Neural progenitor cell (in vitro differentiated cells): ENCODE measurements around the gene CDKN1A. TPM values are rescaled to one million over a fixed set of nuclear protein-coding genes. Genes with fewer than 3 reads are reported as not detected.

ENCODE experiments used
- DNase-seq: peaks from one replicate; pipeline ENCODE4 v3.0.0-alpha.2; 2016; ENCODE audit warnings: low spot score
- H2AFZ ChIP-seq: fragments of 200-600 bp; sonication (generic); replicated peaks from 2 replicates; pipeline ENCODE4 v1.6.1; 2016; ENCODE audit warnings: antibody characterized with exemption
- H3F3A ChIP-seq: fragments of 200-600 bp; sonication (generic); 2 replicates; pipeline ENCODE4 v1.6.1; 2016; ENCODE audit warnings: antibody characterized with exemption, low read depth
- H3K27ac ChIP-seq: fragments of 200-600 bp; sonication (generic); 2 replicates; pipeline ENCODE4 v1.5.1; 2016; ENCODE audit warnings: mild to moderate bottlenecking
- H3K27me3 ChIP-seq: fragments of 200-600 bp; sonication (generic); 2 replicates; pipeline ENCODE4 v1.6.1; 2016; ENCODE audit warnings: mild to moderate bottlenecking, moderate library complexity
- H3K36me3 ChIP-seq: fragments of 200-600 bp; sonication (generic); 2 replicates; pipeline ENCODE4 v1.5.1; 2016
- H3K4me1 ChIP-seq: fragments of 200-600 bp; sonication (generic); 2 replicates; pipeline ENCODE4 v1.6.1; 2016; ENCODE audit warnings: mixed run types
- H3K4me2 ChIP-seq: fragments of 200-600 bp; sonication (generic); 2 replicates; pipeline ENCODE4 v1.6.1; 2016
- H3K4me3 ChIP-seq: fragments of 200-600 bp; sonication (generic); 2 replicates; pipeline ENCODE4 v1.5.1; 2016
- H3K79me2 ChIP-seq: fragments of 200-600 bp; sonication (generic); 2 replicates; pipeline ENCODE4 v1.6.1; 2016; ENCODE audit warnings: low read depth
- H3K9ac ChIP-seq: fragments of 200-600 bp; sonication (generic); 2 replicates; pipeline ENCODE4 v1.6.1; 2016
- H3K9me3 ChIP-seq: fragments of 200-600 bp; sonication (generic); 2 replicates; pipeline ENCODE4 v1.5.1; 2016; ENCODE audit warnings: low read depth
- H4K20me1 ChIP-seq: fragments of 200-600 bp; sonication (generic); 2 replicates; pipeline ENCODE4 v1.6.1; 2016; ENCODE audit warnings: low read depth
- H3K27ac Mint-ChIP-seq: 3 replicates; pipeline ENCODE4 v1.8.0; 2021; ENCODE audit warnings: mixed read lengths
- H3K27me3 Mint-ChIP-seq: 2 replicates; pipeline ENCODE4 v1.8.0; 2022; ENCODE audit warnings: low read depth, mild to moderate bottlenecking, inconsistent platforms, moderate library complexity, mixed read lengths; ENCODE audit not compliant: insufficient read depth
- H3K36me3 Mint-ChIP-seq: 3 replicates; pipeline ENCODE4 v1.8.0; 2021; ENCODE audit warnings: mixed read lengths
- H3K4me1 Mint-ChIP-seq: 3 replicates; pipeline ENCODE4 v1.8.0; 2021; ENCODE audit warnings: mixed read lengths
- H3K4me3 Mint-ChIP-seq: 3 replicates; pipeline ENCODE4 v1.8.0; 2021; ENCODE audit warnings: mild to moderate bottlenecking, moderate library complexity, mixed read lengths
- H3K9me3 Mint-ChIP-seq: 3 replicates; pipeline ENCODE4 v1.8.0; 2020; ENCODE audit warnings: mixed read lengths
- EZH2 ChIP-seq: fragments of 200-600 bp; sonication (generic); IDR thresholded peaks from 2 replicates; pipeline ENCODE4 v1.6.1; 2017; ENCODE audit warnings: antibody characterized with exemption, mild to moderate bottlenecking, moderate library complexity
- EZH2phosphoT487 ChIP-seq: fragments of 200-600 bp; sonication (generic); IDR thresholded peaks from 2 replicates; pipeline ENCODE4 v1.6.1; 2017; ENCODE audit warnings: antibody characterized with exemption
- total RNA-seq: library from RNA; depleted of rRNA; stranded (reverse); fragments of >200 nt; gene quantifications from 2 replicates; pipeline ENCODE4 v1.2.3, GENCODE V29; 2015; ENCODE audit warnings: low replicate concordance
- TF ChIP-seq, protein P1 (sequence below): fragments of 200-600 bp; sonication (generic); IDR thresholded peaks from 2 replicates; pipeline ENCODE4 v1.5.1; 2017; ENCODE audit warnings: antibody characterized with exemption, mild to moderate bottlenecking

The CDKN1A gene
- total RNA-seq, 1 donor from 2014 or later = 7.0 TPM

DNA sequence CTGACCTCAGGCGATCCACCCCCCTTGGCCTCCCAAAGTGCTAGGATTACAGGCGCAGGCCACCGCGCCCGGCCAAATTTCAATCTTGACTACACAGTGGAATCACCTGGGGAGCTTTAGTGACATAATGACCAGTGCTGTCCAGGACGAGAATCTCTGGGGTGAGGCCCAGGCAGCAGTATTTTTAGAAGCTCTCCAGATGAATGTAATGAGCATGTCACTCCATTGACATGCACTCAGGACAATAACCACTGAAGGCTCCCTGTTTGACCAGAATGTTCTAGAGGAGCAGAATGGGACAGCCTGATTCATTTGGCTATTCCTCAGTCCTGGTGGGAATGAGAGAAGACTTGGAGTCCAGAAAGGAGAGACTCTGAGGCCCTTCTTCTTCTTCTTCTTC is 45.1 kb upstream of the CDKN1A start:
- H3K4me1 ChIP-seq = no peaks in the 10 kb centered on the region
- Mint-ChIP-seq H3K4me3 (no peak overlapping the region), H3K9me3 (no peaks in the 10 kb centered on the region), H3K4me1 (peaks cover 32% of the 10 kb centered on the region), H3K27me3 (peaks cover 5% of the 10 kb centered on the region), H3K27ac (no peak overlapping the region), H3K36me3 (no peaks in the 10 kb centered on the region)
- H3K9ac ChIP-seq = no peak overlapping the region
- H3K4me3 ChIP-seq = no peak overlapping the region
- no peak for DNase-seq
- TF ChIP-seq EZH2phosphoT487 = no peak
- no peak for TF ChIP-seq EZH2
- TF ChIP-seq, protein P1, sequence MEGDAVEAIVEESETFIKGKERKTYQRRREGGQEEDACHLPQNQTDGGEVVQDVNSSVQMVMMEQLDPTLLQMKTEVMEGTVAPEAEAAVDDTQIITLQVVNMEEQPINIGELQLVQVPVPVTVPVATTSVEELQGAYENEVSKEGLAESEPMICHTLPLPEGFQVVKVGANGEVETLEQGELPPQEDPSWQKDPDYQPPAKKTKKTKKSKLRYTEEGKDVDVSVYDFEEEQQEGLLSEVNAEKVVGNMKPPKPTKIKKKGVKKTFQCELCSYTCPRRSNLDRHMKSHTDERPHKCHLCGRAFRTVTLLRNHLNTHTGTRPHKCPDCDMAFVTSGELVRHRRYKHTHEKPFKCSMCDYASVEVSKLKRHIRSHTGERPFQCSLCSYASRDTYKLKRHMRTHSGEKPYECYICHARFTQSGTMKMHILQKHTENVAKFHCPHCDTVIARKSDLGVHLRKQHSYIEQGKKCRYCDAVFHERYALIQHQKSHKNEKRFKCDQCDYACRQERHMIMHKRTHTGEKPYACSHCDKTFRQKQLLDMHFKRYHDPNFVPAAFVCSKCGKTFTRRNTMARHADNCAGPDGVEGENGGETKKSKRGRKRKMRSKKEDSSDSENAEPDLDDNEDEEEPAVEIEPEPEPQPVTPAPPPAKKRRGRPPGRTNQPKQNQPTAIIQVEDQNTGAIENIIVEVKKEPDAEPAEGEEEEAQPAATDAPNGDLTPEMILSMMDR = no peak
- no peaks in the 10 kb centered on the region for H3K79me2 ChIP-seq
- no peaks in the 10 kb centered on the region for H3K27me3 ChIP-seq
- no peak overlapping the region for H2AFZ ChIP-seq
- no peak overlapping the region for H3K27ac ChIP-seq
- H3K9me3 ChIP-seq = no peaks in the 10 kb centered on the region
- no peaks in the 10 kb centered on the region for H3K36me3 ChIP-seq
- no peak overlapping the region for H3K4me2 ChIP-seq
- no peaks in the 10 kb centered on the region for H4K20me1 ChIP-seq
- H3F3A ChIP-seq = peaks cover 2% of the 10 kb centered on the region

DNA sequence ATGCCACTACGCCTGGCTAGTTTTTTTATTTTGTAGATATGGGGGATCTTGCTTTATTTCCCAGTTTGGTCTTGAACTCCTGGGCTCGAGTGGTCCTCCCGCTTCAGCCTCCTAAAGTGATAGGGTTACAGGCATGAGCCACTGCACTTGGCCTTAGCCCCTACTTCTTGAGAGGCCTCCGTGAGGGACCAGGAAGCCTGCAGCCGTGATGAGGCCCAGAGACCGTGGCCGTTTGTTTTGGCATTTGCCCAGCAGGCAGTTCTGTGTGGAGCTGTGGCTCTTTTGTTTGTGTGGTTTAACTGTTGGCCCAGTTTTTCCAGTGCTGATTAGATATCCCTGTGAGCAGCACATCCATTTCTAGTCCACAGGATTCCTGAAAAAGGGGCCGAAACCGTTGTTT is 44.6 kb upstream of the CDKN1A start:
- H2AFZ ChIP-seq = no peak overlapping the region
- Mint-ChIP-seq H3K27ac (no peak overlapping the region), H3K9me3 (no peaks in the 10 kb centered on the region), H3K4me3 (no peak overlapping the region), H3K36me3 (no peaks in the 10 kb centered on the region), H3K27me3 (peaks cover 5% of the 10 kb centered on the region), H3K4me1 (peaks cover 32% of the 10 kb centered on the region)
- no peak overlapping the region for H3K4me2 ChIP-seq
- H3K9ac ChIP-seq = no peak overlapping the region
- peaks cover 6% of the 10 kb centered on the region for H3F3A ChIP-seq
- no peak overlapping the region for H3K27ac ChIP-seq
- H3K4me3 ChIP-seq = no peak overlapping the region
- no peaks in the 10 kb centered on the region for H3K9me3 ChIP-seq
- TF ChIP-seq EZH2phosphoT487 (no peak), EZH2 (no peak)
- TF ChIP-seq, protein P1 = no peak
- no peaks in the 10 kb centered on the region for H3K36me3 ChIP-seq
- no peaks in the 10 kb centered on the region for H3K4me1 ChIP-seq
- H3K79me2 ChIP-seq = no peaks in the 10 kb centered on the region
- H3K27me3 ChIP-seq = no peaks in the 10 kb centered on the region
- no peak for DNase-seq
- H4K20me1 ChIP-seq = no peaks in the 10 kb centered on the region

DNA sequence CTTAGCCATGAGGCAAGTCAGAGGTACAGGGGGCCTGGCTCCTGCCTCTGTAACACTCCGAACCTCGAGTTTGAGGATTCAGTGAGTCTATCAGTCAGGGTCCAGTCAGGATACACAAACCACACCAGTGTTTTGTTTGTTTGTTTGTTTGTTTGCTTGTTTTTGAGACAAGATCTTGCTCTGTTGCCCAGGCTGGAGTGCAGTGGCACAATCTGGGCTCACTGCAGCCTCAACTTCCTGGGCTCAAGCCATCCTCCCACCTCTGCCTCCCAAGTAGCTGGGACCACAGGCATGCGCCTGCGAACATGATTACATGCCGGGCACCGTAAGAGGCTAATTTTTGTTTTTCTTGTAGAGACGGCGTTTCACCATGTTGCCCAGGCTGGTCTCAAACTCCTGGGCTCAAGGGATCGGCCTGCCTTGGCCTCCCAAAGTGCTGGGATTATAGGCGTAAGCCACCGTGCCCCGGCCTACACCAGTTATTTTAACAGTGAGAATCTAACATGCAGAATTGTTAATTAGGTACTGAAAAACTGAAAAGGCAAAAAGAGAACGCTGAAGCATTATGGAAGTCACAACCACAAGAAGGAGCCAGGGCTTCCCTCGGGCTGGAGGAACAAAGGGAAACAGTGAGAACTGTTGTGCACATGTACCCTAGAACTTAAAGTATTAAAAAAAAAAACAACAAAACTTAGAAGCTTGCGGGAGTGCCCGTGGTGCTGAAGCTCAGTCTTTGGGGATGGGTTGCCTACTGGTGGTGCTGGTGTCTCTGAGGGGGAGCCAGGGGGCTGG is 44.0 kb upstream of the CDKN1A start:
- H3K4me1 Mint-ChIP-seq = peaks cover 34% of the 10 kb centered on the region
- no peaks in the 10 kb centered on the region for H3K36me3 Mint-ChIP-seq
- Histone ChIP-seq H3F3A (peaks cover 6% of the 10 kb centered on the region), H3K4me2 (no peak overlapping the region), H3K9ac (no peak overlapping the region), H2AFZ (peak overlapping the region; percentile 46), H3K36me3 (no peaks in the 10 kb centered on the region), H3K4me3 (no peak overlapping the region), H4K20me1 (no peaks in the 10 kb centered on the region), H3K27ac (no peak overlapping the region), H3K79me2 (no peaks in the 10 kb centered on the region), H3K4me1 (no peaks in the 10 kb centered on the region), H3K9me3 (no peaks in the 10 kb centered on the region), H3K27me3 (no peaks in the 10 kb centered on the region)
- H3K4me3 Mint-ChIP-seq = no peak overlapping the region
- H3K27ac Mint-ChIP-seq = peak overlapping the region; percentile 72
- no peak for DNase-seq
- H3K27me3 Mint-ChIP-seq = peaks cover 5% of the 10 kb centered on the region
- TF ChIP-seq EZH2 = no peak
- TF ChIP-seq, protein P1 = no peak
- no peak for TF ChIP-seq EZH2phosphoT487
- H3K9me3 Mint-ChIP-seq = no peaks in the 10 kb centered on the region
